Thyroid gland (tissue), 4 donors: Measurements from ENCODE around the gene LGALS4.

Source experiments
- POLR2A ChIP-seq, 2 donors: fragments of 450-650 bp; IDR thresholded peaks; one replicate each; pipeline ENCODE4 v1.6.1; 2017; ENCODE audit warnings: antibody characterized with exemption in 2 of 2, mild to moderate bottlenecking in 2 of 2, moderate library complexity in 1 of 2
- TF ChIP-seq, protein P1 (sequence below), 6 experiments: fragments of 200-600 bp in 3 of 6; fragments of 450-650 bp in 3 of 6; sonication (generic) in 3 of 6; IDR thresholded peaks; one replicate each; pipeline ENCODE4 v1.5.1; 2016 to 2019; ENCODE audit warnings: antibody characterized with exemption in 6 of 6, mild to moderate bottlenecking in 2 of 6, inconsistent platforms in 1 of 6, moderate library complexity in 1 of 6

DNA sequence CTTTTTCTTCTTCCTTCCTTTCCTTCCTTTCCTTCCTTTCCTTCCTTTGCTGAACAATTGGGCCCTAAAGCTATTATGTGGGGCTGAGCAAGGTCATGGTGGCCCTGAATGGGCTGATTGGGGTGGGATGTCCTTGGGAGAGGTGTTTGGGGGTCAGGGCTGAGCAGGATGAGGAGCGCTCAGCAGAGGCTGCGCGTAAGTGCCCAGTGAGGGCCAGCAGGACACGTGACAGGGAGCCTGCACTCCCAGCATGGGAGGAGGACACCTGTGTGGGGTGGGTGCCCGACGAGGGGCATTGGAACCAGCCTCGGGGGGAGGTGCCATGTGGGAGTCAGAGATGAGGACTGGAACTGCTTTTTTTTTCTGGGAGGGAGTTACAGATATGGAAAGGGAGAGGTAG, 34.0 kb downstream of the LGALS4 start:
- TF ChIP-seq, protein P1, sequence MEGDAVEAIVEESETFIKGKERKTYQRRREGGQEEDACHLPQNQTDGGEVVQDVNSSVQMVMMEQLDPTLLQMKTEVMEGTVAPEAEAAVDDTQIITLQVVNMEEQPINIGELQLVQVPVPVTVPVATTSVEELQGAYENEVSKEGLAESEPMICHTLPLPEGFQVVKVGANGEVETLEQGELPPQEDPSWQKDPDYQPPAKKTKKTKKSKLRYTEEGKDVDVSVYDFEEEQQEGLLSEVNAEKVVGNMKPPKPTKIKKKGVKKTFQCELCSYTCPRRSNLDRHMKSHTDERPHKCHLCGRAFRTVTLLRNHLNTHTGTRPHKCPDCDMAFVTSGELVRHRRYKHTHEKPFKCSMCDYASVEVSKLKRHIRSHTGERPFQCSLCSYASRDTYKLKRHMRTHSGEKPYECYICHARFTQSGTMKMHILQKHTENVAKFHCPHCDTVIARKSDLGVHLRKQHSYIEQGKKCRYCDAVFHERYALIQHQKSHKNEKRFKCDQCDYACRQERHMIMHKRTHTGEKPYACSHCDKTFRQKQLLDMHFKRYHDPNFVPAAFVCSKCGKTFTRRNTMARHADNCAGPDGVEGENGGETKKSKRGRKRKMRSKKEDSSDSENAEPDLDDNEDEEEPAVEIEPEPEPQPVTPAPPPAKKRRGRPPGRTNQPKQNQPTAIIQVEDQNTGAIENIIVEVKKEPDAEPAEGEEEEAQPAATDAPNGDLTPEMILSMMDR (IDR thresholded peaks at IDR 0.05): no peak
- no peak for TF ChIP-seq POLR2A (IDR thresholded peaks at IDR 0.05)
